H9 (cell line): ENCODE measurements around the gene NPLOC4. TPM values are rescaled to one million over a fixed set of nuclear protein-coding genes. Genes with fewer than 3 reads are reported as not detected.

Experiments
- DNase-seq: peaks from one replicate; pipeline ENCODE4 v3.0.0-alpha.2; 2017
- H2AFZ ChIP-seq: one replicate; pipeline ENCODE4 v1.6.1; 2013; ENCODE audit warnings: mild to moderate bottlenecking, low read length, control low read depth, moderate library complexity
- H2AK5ac ChIP-seq: 2 replicates; pipeline ENCODE4 v1.6.1; 2013; ENCODE audit warnings: low read length, control low read depth, mixed read lengths; ENCODE audit not compliant: insufficient read length
- H2BK120ac ChIP-seq: one replicate; pipeline ENCODE4 v1.6.1; 2013; ENCODE audit warnings: low read depth, mild to moderate bottlenecking, low read length, control low read depth, inconsistent platforms; ENCODE audit not compliant: poor library complexity, severe bottlenecking
- H2BK12ac ChIP-seq: 2 replicates; pipeline ENCODE4 v1.6.1; 2013; ENCODE audit warnings: low read length, control low read depth, mixed read lengths, low read depth; ENCODE audit not compliant: insufficient read length
- H2BK15ac ChIP-seq: 2 replicates; pipeline ENCODE4 v1.6.1; 2013; ENCODE audit warnings: low read depth, low read length, control low read depth
- H2BK20ac ChIP-seq: one replicate; pipeline ENCODE4 v1.6.1; 2013; ENCODE audit warnings: low read depth, mild to moderate bottlenecking, low read length, control low read depth, inconsistent platforms; ENCODE audit not compliant: poor library complexity, severe bottlenecking
- H2BK5ac ChIP-seq: 2 replicates; pipeline ENCODE4 v1.6.1; 2013; ENCODE audit warnings: low read length, control low read depth, mixed read lengths; ENCODE audit not compliant: insufficient read length
- H3K14ac ChIP-seq: 2 replicates; pipeline ENCODE4 v1.6.1; 2013; ENCODE audit warnings: low read length, control low read depth; ENCODE audit not compliant: insufficient read depth
- H3K18ac ChIP-seq: 2 replicates; pipeline ENCODE4 v1.6.1; 2013; ENCODE audit warnings: low read depth, mild to moderate bottlenecking, mixed read lengths, low read length, control low read depth; ENCODE audit not compliant: insufficient read length
- H3K23ac ChIP-seq: 2 replicates; pipeline ENCODE4 v1.6.1; 2013; ENCODE audit warnings: low read length, control low read depth, mixed read lengths, low read depth; ENCODE audit not compliant: insufficient read length
- H3K23me2 ChIP-seq: 2 replicates; pipeline ENCODE4 v1.6.1; 2013; ENCODE audit warnings: low read depth, mild to moderate bottlenecking, mixed read lengths, low read length, control low read depth; ENCODE audit not compliant: insufficient read length, poor library complexity, severe bottlenecking
- H3K27ac ChIP-seq: 2 replicates; pipeline ENCODE4 v1.5.1; 2013; ENCODE audit warnings: low read length, control low read depth, mixed read lengths, low read depth; ENCODE audit not compliant: insufficient read length
- H3K27me3 ChIP-seq: 2 replicates; pipeline ENCODE4 v1.6.1; 2013; ENCODE audit warnings: low read length, control low read depth, inconsistent platforms; ENCODE audit not compliant: insufficient read depth
- H3K4ac ChIP-seq: 2 replicates; pipeline ENCODE4 v1.6.1; 2013; ENCODE audit warnings: low read depth, mild to moderate bottlenecking, control low read depth, inconsistent platforms, low read length, moderate library complexity
- H3K4me1 ChIP-seq: 2 replicates; pipeline ENCODE4 v1.6.1; 2013; ENCODE audit warnings: low read length, control low read depth, inconsistent platforms; ENCODE audit not compliant: insufficient read depth
- H3K4me2 ChIP-seq: 2 replicates; pipeline ENCODE4 v1.6.1; 2013; ENCODE audit warnings: low read length, control low read depth, mixed read lengths; ENCODE audit not compliant: insufficient read length, insufficient read depth
- H3K56ac ChIP-seq: 2 replicates; pipeline ENCODE4 v1.6.1; 2013; ENCODE audit warnings: low read depth, mild to moderate bottlenecking, mixed read lengths, low read length, control low read depth; ENCODE audit not compliant: insufficient read length
- H3K79me1 ChIP-seq: 2 replicates; pipeline ENCODE4 v1.6.1; 2013; ENCODE audit warnings: low read depth, mild to moderate bottlenecking, moderate library complexity, low read length, control low read depth, inconsistent platforms; ENCODE audit not compliant: insufficient read depth, poor library complexity, severe bottlenecking
- H3K79me2 ChIP-seq: 2 replicates; pipeline ENCODE4 v1.6.1; 2013; ENCODE audit warnings: low read length, control low read depth, inconsistent platforms; ENCODE audit not compliant: insufficient read depth
- H3K9ac ChIP-seq: 2 replicates; pipeline ENCODE4 v1.6.1; 2013; ENCODE audit warnings: low read length, control low read depth, mixed read lengths; ENCODE audit not compliant: insufficient read length; ENCODE audit errors: extremely low read depth
- H3K9me3 ChIP-seq: one replicate; pipeline ENCODE4 v1.6.1; 2013; ENCODE audit warnings: low read depth, low read length, inconsistent platforms; ENCODE audit not compliant: control insufficient read depth
- H3T11ph ChIP-seq: one replicate; pipeline ENCODE4 v1.6.1; 2013; ENCODE audit warnings: mild to moderate bottlenecking, low read length, control low read depth, inconsistent platforms
- H4K20me1 ChIP-seq: one replicate; pipeline ENCODE4 v1.6.1; 2013; ENCODE audit not compliant: control insufficient read depth, insufficient read length, insufficient read depth
- H4K5ac ChIP-seq: 2 replicates; pipeline ENCODE4 v1.6.1; 2013; ENCODE audit warnings: low read depth, mild to moderate bottlenecking, mixed read lengths, low read length, control low read depth; ENCODE audit not compliant: insufficient read length
- H4K8ac ChIP-seq: replicated peaks from 2 replicates; pipeline ENCODE4 v1.6.1; 2013; ENCODE audit warnings: low read length, control low read depth, mixed read lengths, low read depth; ENCODE audit not compliant: insufficient read length
- H4K91ac ChIP-seq: 2 replicates; pipeline ENCODE4 v1.6.1; 2013; ENCODE audit warnings: low read depth, mild to moderate bottlenecking, moderate library complexity, mixed read lengths, low read length, control low read depth; ENCODE audit not compliant: insufficient read length
- H3K27ac Mint-ChIP-seq, 3 experiments: 2 replicates in 2 of 3; 3 replicates in 1 of 3; pipeline ENCODE4 v1.8.0; 2020 to 2021; ENCODE audit warnings: mixed read lengths in 3 of 3, mild to moderate bottlenecking in 1 of 3, moderate library complexity in 1 of 3
- H3K27me3 Mint-ChIP-seq: 2 replicates; pipeline ENCODE4 v1.8.0; 2021; ENCODE audit warnings: low read depth, mild to moderate bottlenecking, moderate library complexity, mixed read lengths
- H3K36me3 Mint-ChIP-seq, 3 experiments: 2 replicates in 2 of 3; 3 replicates in 1 of 3; pipeline ENCODE4 v1.8.0; 2020 to 2021; ENCODE audit warnings: low read depth in 3 of 3, mixed read lengths in 3 of 3; ENCODE audit not compliant: insufficient read depth in 1 of 3
- H3K4me1 Mint-ChIP-seq, 2 experiments: 2 replicates each; pipeline ENCODE4 v1.8.0; 2020; ENCODE audit warnings: mixed read lengths in 2 of 2
- H3K4me3 Mint-ChIP-seq, 2 experiments: 2 replicates in 1 of 2; 3 replicates in 1 of 2; pipeline ENCODE4 v1.8.0; 2020 to 2021; ENCODE audit warnings: mild to moderate bottlenecking in 2 of 2, mixed read lengths in 2 of 2, moderate library complexity in 1 of 2
- H3K9me3 Mint-ChIP-seq, 2 experiments: 2 replicates in 1 of 2; 3 replicates in 1 of 2; pipeline ENCODE4 v1.8.0; 2020; ENCODE audit warnings: mild to moderate bottlenecking in 2 of 2, mixed read lengths in 2 of 2, moderate library complexity in 1 of 2
- CTCF ChIP-seq: fragments of 200-600 bp; sonication (generic); conservative IDR thresholded peaks from 3 replicates; pipeline ENCODE4 v1.8.0; 2021; ENCODE audit warnings: antibody characterized with exemption, mild to moderate bottlenecking
- WGBS: extraction: QIAGEN DNeasy Blood & Tissue Kit; methylation state at CpG from one replicate; pipeline ENCODE4 v1.1.7; 2013; ENCODE audit warnings: missing lambda C conversion rate, low lambda C conversion rate, mixed read lengths; ENCODE audit not compliant: insufficient read length; ENCODE audit errors: extremely low coverage; 5-methylcytosine and 5-hydroxymethylcytosine counted together
- total RNA-seq: library from RNA; stranded (reverse); gene quantifications from 2 replicates; pipeline ENCODE4 v1.2.1, GENCODE V29; 2021

The NPLOC4 gene
- total RNA-seq, 1 experiment from 2014 or later = 103 TPM

GRCh38 chr17:81630274-81630673, 6.6 kb downstream of the NPLOC4 start:
- no peak overlapping the region for H3K4ac ChIP-seq
- H3K9me3 ChIP-seq = no peaks in the 10 kb centered on the region
- H2AK5ac ChIP-seq = no peak overlapping the region
- H2BK15ac ChIP-seq = no peak overlapping the region
- H4K5ac ChIP-seq = no peak overlapping the region
- no peak overlapping the region for H4K8ac ChIP-seq
- H3K4me1 ChIP-seq = no peaks in the 10 kb centered on the region
- no peaks in the 10 kb centered on the region for H3K9me3 Mint-ChIP-seq
- no peak for TF ChIP-seq CTCF
- no peak overlapping the region for H2AFZ ChIP-seq
- no peak overlapping the region for H2BK12ac ChIP-seq
- H2BK20ac ChIP-seq = no peak overlapping the region
- H3K79me2 ChIP-seq = peaks cover 9% of the 10 kb centered on the region; the same call in 1 of the 2 replicates
- H3K27ac ChIP-seq = no peak overlapping the region
- H3K4me3 Mint-ChIP-seq = no peak overlapping the region; a peak in 1 of 5 replicates
- H3K4me2 ChIP-seq = no peak overlapping the region
- no peak overlapping the region for H4K91ac ChIP-seq
- no peaks in the 10 kb centered on the region for H3K27me3 ChIP-seq
- no peak overlapping the region for H3K56ac ChIP-seq
- H2BK120ac ChIP-seq = no peak overlapping the region
- peaks cover 4% of the 10 kb centered on the region for H3K79me1 ChIP-seq
- H3K23me2 ChIP-seq = no peaks in the 10 kb centered on the region
- H2BK5ac ChIP-seq = no peak overlapping the region
- no peak overlapping the region for H3K9ac ChIP-seq
- WGBS = no CpG with 5 or more reads among the region's 8 CpGs
- DNase-seq = no peak
- H3T11ph ChIP-seq = no peak overlapping the region
- H3K14ac ChIP-seq = no peak overlapping the region
- H4K20me1 ChIP-seq = no peaks in the 10 kb centered on the region
- H3K27me3 Mint-ChIP-seq = no peaks in the 10 kb centered on the region
- H3K27ac Mint-ChIP-seq = peak overlapping the region in 2 of 3 experiments; percentile 28 to 70; a peak in 2 of 7 replicates
- no peak overlapping the region for H3K23ac ChIP-seq
- peaks cover 4 to 5% of the 10 kb centered on the region in 2 experiments; a peak in 2 of 4 replicates for H3K4me1 Mint-ChIP-seq
- no peak overlapping the region for H3K18ac ChIP-seq
- H3K36me3 Mint-ChIP-seq = peaks cover 43 to 63% (median 60%) of the 10 kb centered on the region in 3 experiments; a peak in 6 of 7 replicates
